Esophagus (tissue), 2 donors: ENCODE measurements around the gene ARRB2. TPM values are rescaled to one million over a fixed set of nuclear protein-coding genes. Genes with fewer than 3 reads are reported as not detected.

Source experiments
- H3K27ac ChIP-seq, 2 donors: one replicate each; pipeline ENCODE4 v1.5.1; 2013; ENCODE audit warnings: low read depth in 2 of 2, mild to moderate bottlenecking in 2 of 2, inconsistent platforms in 1 of 2, low read length in 1 of 2, moderate library complexity in 1 of 2
- H3K27me3 ChIP-seq, 2 donors: one replicate each; pipeline ENCODE4 v1.6.1; 2013; ENCODE audit warnings: low read length in 2 of 2, control low read depth in 1 of 2, mild to moderate bottlenecking in 1 of 2; ENCODE audit not compliant: insufficient read depth in 2 of 2, control insufficient read depth in 1 of 2
- H3K36me3 ChIP-seq, 2 donors: one replicate each; pipeline ENCODE4 v1.6.1; 2013; ENCODE audit warnings: low read length in 1 of 2; ENCODE audit not compliant: control insufficient read depth in 2 of 2, insufficient read depth in 2 of 2
- H3K4me1 ChIP-seq, 2 donors: one replicate each; pipeline ENCODE4 v1.6.1; 2013; ENCODE audit warnings: low read length in 1 of 2; ENCODE audit not compliant: control insufficient read depth in 2 of 2, insufficient read depth in 2 of 2
- H3K4me3 ChIP-seq, 2 donors: one replicate each; pipeline ENCODE4 v1.5.1; 2013; ENCODE audit warnings: low read length in 2 of 2, mild to moderate bottlenecking in 2 of 2, low read depth in 1 of 2, moderate library complexity in 1 of 2
- H3K9me3 ChIP-seq, 2 donors: one replicate each; pipeline ENCODE4 v1.6.1; 2013; ENCODE audit warnings: mild to moderate bottlenecking in 2 of 2, low read depth in 1 of 2, low read length in 1 of 2, moderate library complexity in 1 of 2; ENCODE audit not compliant: control insufficient read depth in 2 of 2, insufficient read depth in 1 of 2
- whole genome bisulfite sequencing, 2 donors: extraction: QIAGEN DNeasy Blood & Tissue Kit; methylation state at CpG; one replicate each; pipeline ENCODE4 v1.1.7; 2013; 5-methylcytosine and 5-hydroxymethylcytosine counted together
- polyA plus RNA-seq, 2 donors: library from polyadenylated mRNA; stranded (reverse); fragments of 200-250 nt; gene quantifications; one replicate each; pipeline ENCODE4 v1.2.3, GENCODE V29; 2013
- donor health status: healthy with polysubstance abuse.
- donor health status: Bipolar disorder and iron deficiency.

Gene ARRB2
- polyA plus RNA-seq, 2 donors, result 10.6 TPM

DNA sequence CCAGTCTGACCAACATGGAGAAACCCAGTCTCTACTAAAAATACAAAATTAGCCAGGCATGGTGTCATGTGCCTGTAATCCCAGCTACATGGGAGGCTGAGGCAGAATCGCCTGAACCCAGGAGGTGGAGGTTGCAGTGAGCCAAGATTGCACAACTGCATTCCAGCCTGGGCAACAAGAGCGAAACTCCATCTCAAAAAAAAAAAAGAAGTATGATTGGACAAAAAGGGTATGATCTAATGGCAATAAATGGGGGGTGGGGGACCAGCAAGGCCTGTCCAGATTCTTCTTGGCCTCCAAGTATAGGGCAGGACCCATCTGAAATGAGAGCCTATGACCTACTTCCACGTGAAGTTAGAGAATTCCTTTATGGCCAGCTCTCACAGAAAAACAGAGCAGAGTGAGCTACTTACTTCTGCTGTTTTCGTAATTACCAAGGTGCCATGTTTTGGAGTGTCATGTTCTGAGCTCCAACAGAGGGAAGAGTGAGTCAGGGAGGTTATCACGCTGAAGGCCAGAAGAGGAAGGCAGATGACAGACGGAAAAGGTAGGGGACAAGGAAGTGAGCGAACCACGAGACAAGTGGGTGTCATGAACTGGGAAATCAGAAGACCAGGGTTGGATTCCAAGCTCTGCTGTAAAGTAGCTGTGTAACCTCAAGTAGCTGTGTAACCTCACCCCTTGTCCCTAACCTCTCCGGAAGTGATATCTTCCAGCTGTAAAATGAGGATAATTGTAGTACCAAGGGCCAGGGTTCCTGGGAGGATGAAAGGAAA, 25.6 kb downstream of the ARRB2 start:
- H3K27ac ChIP-seq, result no peak overlapping the region
- H3K27me3 ChIP-seq, result no peaks in the 10 kb centered on the region
- 73 to 77% methylated on average over 9 of the region's 9 CpGs for WGBS, 2 donors
- peaks cover 0 to 6% of the 10 kb centered on the region in 2 donors for H3K36me3 ChIP-seq
- H3K4me1 ChIP-seq, result peaks cover 3 to 5% of the 10 kb centered on the region in 2 donors
- H3K4me3 ChIP-seq, result no peak overlapping the region
- no peaks in the 10 kb centered on the region for H3K9me3 ChIP-seq

DNA sequence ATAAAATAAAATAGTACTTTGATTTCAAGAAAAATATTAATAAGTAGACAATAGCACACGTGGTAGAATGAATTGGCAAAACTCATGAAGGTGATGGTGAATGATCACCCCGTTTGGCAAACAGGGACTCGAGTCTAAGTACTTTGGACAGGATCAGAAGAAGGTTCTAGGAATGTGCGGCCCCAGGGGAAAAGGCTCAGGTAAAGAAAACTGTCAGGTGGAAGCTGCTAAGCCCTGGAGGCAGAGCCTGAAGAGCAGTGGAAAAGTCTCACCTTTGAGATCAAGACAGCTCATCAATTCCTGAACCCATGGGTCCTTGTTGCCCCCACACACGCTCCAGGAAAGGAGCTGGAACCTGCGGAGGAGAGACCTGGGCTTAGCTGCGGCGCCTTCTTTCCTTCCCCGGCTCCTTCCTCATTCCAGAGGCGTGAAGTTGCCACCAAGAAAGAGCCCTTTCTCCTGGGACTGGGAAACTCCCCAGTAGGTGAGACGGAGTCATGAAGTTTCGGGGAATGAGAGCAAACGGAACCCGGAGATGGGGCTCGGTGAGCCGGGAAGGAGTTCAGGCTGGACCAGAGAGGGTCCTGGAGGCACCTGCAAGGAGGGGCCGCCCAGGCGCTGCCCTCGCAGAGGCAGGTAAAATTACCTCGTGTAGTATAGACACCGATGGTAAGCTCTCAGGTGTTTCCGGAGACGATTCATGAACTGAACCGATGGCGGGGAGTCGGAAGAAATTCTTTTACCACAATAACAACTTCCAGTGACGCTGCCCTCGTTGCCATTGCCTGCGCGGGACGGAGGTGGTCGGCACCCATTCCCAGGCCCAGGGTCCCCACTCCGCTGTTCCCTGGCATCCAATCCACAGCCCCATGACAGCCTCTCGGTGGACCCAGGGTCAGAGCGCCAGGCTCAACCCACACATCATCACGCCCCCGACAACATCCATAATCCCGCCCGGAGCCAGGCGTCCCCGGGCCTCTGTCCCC, 28.0 kb downstream of the ARRB2 start:
- Histone ChIP-seq H3K9me3 (no peaks in the 10 kb centered on the region), H3K4me1 (peaks cover 3 to 5% of the 10 kb centered on the region in 2 donors), H3K36me3 (no peaks in the 10 kb centered on the region), H3K4me3 (peak overlapping the region; percentile 73 to 81), H3K27me3 (no peaks in the 10 kb centered on the region), H3K27ac (peak overlapping the region; percentile 58 to 62)
- WGBS, 2 donors, result 15 to 18% methylated on average over 41 of the region's 41 CpGs

DNA sequence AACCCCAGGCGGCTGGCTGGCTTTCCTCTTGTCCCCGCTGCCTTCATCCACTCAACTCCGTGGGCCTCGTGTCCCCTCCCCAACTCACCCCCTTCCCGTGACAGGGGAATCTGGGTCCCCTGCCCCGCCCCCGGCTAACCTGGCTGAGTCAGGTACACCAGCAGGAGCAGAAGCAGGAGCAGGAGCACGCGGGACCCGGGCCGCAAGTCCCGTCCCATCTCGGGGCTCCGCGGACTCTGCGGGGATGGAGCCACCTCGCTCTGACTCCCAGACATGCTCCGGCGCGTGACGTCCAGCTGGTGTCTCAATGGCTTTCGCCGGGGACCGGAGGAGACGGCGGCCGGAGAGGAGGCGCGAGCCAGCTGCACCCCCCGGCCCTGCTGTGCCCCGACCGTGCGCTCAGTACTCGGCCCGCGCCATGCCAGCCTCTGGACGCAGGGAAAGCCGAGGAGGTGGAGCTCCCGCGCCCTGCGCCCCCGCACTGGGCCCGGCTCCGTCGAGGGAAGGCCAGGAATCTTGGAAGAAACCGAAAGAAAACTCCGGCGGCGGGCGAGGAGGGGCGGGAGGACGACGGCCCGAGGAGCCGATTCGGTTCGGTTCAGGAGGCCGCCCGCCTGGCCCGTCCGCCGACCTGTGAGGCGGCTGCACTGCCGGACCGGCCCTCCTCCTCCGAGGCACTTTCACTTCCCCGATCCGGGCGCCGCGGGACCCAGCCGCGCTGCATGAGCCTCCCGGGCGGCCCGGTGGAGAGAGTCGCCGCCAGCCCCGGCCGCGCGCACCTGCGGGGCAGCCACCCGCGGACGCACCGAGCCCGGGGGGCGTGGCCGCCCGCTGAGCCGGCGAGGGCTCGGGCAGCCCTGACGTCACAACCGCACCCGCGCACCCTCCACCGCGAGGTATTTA, 28.9 kb downstream of the ARRB2 start, which contains the start of the genes CXCL16 and ZMYND15:
Gene CXCL16 (minus strand): TSS at position 807 of the 903 bp plus-strand sequence. CDS start 589 bp downstream, at position 218.
Gene ZMYND15 (plus strand): TSS at position 712 of the 903 bp plus-strand sequence. CDS start 716 bp downstream, outside the sequence.
- peaks cover 3 to 5% of the 10 kb centered on the region in 2 donors for H3K4me1 ChIP-seq
- 0% methylated on average over 89 to 100 of the region's 100 CpGs for WGBS, 2 donors
- peak within 1 kb of the TSS; percentile 58 to 62 for H3K27ac ChIP-seq

DNA sequence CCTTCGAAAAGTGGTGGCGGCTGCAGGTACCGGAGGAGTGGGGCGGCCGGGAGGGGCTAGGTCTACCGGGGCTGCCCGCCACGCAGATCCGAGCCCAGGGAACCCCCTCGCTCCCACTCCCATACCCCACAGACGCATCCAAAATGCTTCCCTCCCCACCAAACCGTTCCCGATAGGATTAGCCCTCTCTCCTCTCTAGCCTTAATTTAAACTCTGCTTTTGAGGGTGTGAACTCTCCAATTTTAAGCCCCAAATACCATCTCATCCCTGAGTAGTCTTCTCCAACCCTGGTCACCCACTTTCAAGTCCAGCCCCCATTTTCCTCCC, 29.6 kb downstream of the ARRB2 start:
- no peaks in the 10 kb centered on the region for H3K27me3 ChIP-seq
- 8 to 10% methylated on average over 13 of the region's 13 CpGs for WGBS, 2 donors
- peaks cover 5 to 6% of the 10 kb centered on the region in 2 donors for H3K4me1 ChIP-seq
- H3K36me3 ChIP-seq, result no peaks in the 10 kb centered on the region
- no peaks in the 10 kb centered on the region for H3K9me3 ChIP-seq
- H3K4me3 ChIP-seq, result peak overlapping the region; percentile 73 to 81
- peak overlapping the region in 1 of 2 donors; percentile 62 for H3K27ac ChIP-seq

More for the DNA sequence above, 28.9 kb downstream of the ARRB2 start, which contains the start of the genes CXCL16 and ZMYND15:
- H3K4me3 ChIP-seq, result peak within 1 kb of the TSS; percentile 73 to 81
- no peaks in the 10 kb centered on the region for H3K27me3 ChIP-seq
- no peaks in the 10 kb centered on the region for H3K36me3 ChIP-seq
- H3K9me3 ChIP-seq, result no peaks in the 10 kb centered on the region

DNA sequence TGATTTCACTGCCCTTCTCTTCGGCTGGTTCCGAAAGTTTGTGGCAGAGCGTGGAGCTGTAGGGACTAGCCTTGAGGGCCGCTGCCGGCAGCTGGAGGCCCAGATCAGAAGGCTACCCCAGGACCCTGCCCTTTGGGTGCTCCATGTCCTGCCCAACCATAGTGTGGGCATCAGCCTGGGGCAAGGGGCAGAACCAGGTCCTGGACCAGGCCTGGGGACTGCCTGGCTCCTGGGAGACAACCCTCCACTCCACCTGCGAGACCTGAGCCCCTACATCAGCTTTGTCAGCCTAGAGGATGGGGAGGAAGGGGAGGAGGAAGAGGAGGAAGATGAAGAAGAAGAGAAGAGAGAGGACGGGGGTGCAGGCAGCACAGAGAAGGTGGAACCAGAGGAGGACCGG, 30.2 kb downstream of the ARRB2 start:
- no peaks in the 10 kb centered on the region for H3K36me3 ChIP-seq
- H3K27me3 ChIP-seq, result no peaks in the 10 kb centered on the region
- no peak overlapping the region for H3K4me3 ChIP-seq
- H3K9me3 ChIP-seq, result no peaks in the 10 kb centered on the region
- 95 to 97% methylated on average over 8 of the region's 8 CpGs for WGBS, 2 donors
- no peak overlapping the region for H3K27ac ChIP-seq
- H3K4me1 ChIP-seq, result peaks cover 5 to 10% of the 10 kb centered on the region in 2 donors

DNA sequence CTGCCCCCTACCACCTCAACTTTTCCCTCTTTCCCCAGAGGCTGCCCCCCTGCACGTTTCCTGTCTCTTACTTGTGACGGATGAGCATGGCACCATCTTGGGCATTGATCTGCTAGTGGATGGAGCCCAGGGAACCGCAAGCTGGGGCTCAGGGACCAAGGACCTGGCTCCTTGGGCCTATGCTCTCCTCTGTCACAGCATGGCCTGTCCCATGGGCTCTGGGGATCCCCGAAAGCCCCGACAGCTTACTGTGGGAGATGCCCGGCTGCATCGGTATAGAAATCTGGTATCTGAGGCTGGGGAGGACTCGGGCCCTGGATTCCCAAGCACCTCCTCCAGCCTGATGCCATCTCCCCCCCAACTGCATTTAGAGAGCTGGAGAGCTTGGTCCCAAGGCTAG, 31.1 kb downstream of the ARRB2 start:
- H3K4me3 ChIP-seq, result no peak overlapping the region
- 94 to 95% methylated on average over 8 of the region's 8 CpGs for WGBS, 2 donors
- H3K9me3 ChIP-seq, result no peaks in the 10 kb centered on the region
- H3K27me3 ChIP-seq, result no peaks in the 10 kb centered on the region
- H3K27ac ChIP-seq, result no peak overlapping the region
- no peaks in the 10 kb centered on the region for H3K36me3 ChIP-seq
- H3K4me1 ChIP-seq, result peaks cover 5 to 10% of the 10 kb centered on the region in 2 donors

DNA sequence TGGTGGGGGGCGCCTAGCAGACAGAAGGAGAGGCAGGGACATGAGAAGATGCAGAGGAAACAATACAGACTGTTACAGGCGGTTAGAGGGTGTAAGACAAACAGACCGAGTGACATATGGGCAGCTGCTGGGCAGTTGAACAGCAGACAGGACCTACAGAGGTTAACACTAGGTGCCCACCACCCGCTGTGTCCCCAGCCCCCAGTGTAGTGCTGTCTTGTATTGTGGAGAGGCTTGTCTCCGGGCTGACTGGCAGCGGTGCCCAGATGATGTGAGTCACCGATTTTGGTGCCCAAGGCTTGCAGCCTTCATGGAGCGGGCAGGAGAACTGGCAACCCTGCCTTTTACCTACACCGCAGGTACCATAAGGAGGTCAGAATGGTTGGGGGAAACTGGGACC, 31.7 kb downstream of the ARRB2 start:
- no peaks in the 10 kb centered on the region for H3K9me3 ChIP-seq
- H3K27me3 ChIP-seq, result no peaks in the 10 kb centered on the region
- H3K4me1 ChIP-seq, result peaks cover 5 to 10% of the 10 kb centered on the region in 2 donors
- H3K36me3 ChIP-seq, result no peaks in the 10 kb centered on the region
- no peak overlapping the region for H3K27ac ChIP-seq
- WGBS, 2 donors, result 68 to 76% methylated on average over 9 of the region's 9 CpGs
- H3K4me3 ChIP-seq, result no peak overlapping the region

DNA sequence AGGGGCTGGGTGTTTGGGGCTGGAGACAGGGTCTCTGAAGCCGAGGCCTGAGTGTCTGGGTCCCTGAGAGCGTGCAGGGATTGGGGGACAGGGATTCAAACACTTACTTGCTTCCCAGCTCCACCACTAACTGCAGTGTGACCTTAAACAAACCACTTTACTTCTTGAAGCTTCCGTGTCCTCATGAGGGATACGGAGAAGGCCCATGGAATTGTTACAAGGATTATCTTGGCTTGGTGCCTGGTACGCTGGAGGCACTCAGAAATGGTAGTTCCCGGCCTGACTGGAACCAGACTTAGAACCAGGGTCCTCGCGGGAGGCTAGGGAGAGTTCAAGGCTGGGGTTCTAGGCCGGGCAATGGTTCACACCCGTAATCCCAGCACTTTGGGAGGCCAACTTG, 32.2 kb downstream of the ARRB2 start:
- no peaks in the 10 kb centered on the region for H3K27me3 ChIP-seq
- H3K4me3 ChIP-seq, result no peak overlapping the region
- H3K9me3 ChIP-seq, result no peaks in the 10 kb centered on the region
- WGBS, 2 donors, result 80 to 83% methylated on average over 10 of the region's 10 CpGs
- H3K4me1 ChIP-seq, result peaks cover 5 to 10% of the 10 kb centered on the region in 2 donors
- H3K27ac ChIP-seq, result no peak overlapping the region
- H3K36me3 ChIP-seq, result no peaks in the 10 kb centered on the region

DNA sequence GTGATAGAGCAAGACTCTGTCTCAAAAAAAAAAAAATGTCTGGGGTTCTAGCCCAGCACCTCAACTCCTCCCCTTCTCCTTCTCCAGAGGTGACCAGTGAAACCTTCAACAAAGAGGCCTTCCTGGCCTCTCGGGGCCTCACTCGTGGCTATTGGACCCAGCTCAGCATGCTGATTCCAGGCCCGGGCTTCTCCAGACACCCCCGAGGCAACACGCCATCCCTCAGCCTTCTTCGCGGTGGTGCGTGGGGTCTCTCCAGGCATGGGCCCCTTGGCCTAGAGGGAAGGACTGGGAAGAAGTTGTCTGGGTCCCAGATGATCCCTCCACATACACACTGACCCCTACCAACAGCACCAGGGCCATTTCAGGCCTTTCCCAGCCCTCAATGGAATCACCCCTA, 32.8 kb downstream of the ARRB2 start:
- 86 to 95% methylated on average over 8 of the region's 8 CpGs for WGBS, 2 donors
- Histone ChIP-seq H3K27ac (no peak overlapping the region), H3K4me1 (peaks cover 5 to 10% of the 10 kb centered on the region in 2 donors), H3K36me3 (no peaks in the 10 kb centered on the region), H3K4me3 (no peak overlapping the region), H3K27me3 (no peaks in the 10 kb centered on the region), H3K9me3 (no peaks in the 10 kb centered on the region)
